Jurkat, Clone E6-1 (cell line): Measurements from ENCODE around the gene ELMO2.
"Not testable (repeated sequence)": the region's sequence is repeated elsewhere in the genome, so short reads cannot be mapped to it uniquely, and the experiment has no call there.

ENCODE experiments used
- DNase-seq: peaks from one replicate; pipeline ENCODE4 v3.0.0-alpha.2; 2011; ENCODE audit warnings: low read depth, low spot score
- H3K4me3 ChIP-seq: 2 replicates; pipeline ENCODE4 v1.5.1; 2011; ENCODE audit warnings: mild to moderate bottlenecking, low read length, control low read depth, moderate library complexity

ELMO2 gene

GRCh38 chr20:46411637-46412036 is 5.2 kb upstream of the ELMO2 start:
- no peak overlapping the region for H3K4me3 ChIP-seq
- no peak for DNase-seq

- no peak overlapping the region for H3K4me3 ChIP-seq
- DNase-seq = no peak
Observed at GRCh38 chr20:46408281-46408731, 1.9 kb upstream of the ELMO2 start.

DNA sequence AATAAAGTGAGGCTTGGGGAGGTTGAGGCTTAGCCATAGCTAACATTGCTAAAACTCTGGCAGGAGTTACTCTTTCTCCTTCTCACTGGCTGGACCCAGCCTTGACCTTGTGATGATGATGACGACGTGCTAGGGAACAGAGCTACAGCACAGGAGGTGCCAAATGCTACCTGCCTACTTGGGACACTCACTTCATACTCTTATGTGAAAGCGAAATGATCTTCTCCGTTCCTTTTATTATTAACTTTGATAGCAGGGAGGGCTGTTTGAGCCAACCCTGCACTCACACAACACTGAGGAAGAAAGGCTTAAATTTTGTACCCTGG is 1.2 kb upstream of the ELMO2 start:
- DNase-seq = no peak

GRCh38 chr20:46406986-46407670 is 713 bp upstream of the ELMO2 start:
- no peak for DNase-seq

More for the DNA sequence above, 1.2 kb upstream of the ELMO2 start:
- no peak overlapping the region for H3K4me3 ChIP-seq

DNA sequence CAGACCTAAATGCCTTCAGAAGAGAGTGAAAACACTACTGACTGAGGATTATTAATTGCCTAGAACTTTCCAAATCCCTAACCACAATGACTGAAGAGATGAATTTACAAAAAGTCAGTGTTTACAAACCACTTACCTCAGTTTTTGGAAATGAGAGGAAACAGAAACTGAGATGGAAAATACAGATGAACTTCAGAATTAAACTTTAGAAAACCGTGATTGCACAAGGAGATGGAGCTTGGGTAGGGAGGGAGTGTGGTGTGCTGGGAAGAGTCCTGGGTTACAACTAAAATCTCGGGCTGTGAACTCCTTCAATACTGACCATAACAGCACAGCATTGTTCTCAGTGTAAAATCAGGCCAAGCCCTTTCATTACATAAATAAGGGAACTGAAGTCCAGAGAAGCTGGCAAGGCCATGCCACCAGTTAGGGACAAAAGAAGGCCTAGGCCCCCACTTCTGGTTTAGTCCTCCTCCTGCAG is 4.0 kb downstream of the ELMO2 start:
- no peak overlapping the region for H3K4me3 ChIP-seq
- DNase-seq = no peak

More at GRCh38 chr20:46406986-46407670, 713 bp upstream of the ELMO2 start:
- peak overlapping the region; percentile 75 for H3K4me3 ChIP-seq

GRCh38 chr20:46401478-46401860 is 4.9 kb downstream of the ELMO2 start:
- no peak for DNase-seq
- peak overlapping the region; percentile 38 for H3K4me3 ChIP-seq

GRCh38 chr20:46400828-46401477 is 5.5 kb downstream of the ELMO2 start:
- peak; percentile 86 for DNase-seq
- H3K4me3 ChIP-seq = peak overlapping the region; percentile 38

- DNase-seq = no peak
- H3K4me3 ChIP-seq = peak overlapping the region; percentile 38
Observed at GRCh38 chr20:46400253-46400652, 6.2 kb downstream of the ELMO2 start.

GRCh38 chr20:46399401-46399800 is 7.0 kb downstream of the ELMO2 start:
- no peak for DNase-seq
- H3K4me3 ChIP-seq = no peak overlapping the region

- H3K4me3 ChIP-seq = no peak overlapping the region
- DNase-seq = no peak
Observed at GRCh38 chr20:46398963-46399362, 7.5 kb downstream of the ELMO2 start.

DNA sequence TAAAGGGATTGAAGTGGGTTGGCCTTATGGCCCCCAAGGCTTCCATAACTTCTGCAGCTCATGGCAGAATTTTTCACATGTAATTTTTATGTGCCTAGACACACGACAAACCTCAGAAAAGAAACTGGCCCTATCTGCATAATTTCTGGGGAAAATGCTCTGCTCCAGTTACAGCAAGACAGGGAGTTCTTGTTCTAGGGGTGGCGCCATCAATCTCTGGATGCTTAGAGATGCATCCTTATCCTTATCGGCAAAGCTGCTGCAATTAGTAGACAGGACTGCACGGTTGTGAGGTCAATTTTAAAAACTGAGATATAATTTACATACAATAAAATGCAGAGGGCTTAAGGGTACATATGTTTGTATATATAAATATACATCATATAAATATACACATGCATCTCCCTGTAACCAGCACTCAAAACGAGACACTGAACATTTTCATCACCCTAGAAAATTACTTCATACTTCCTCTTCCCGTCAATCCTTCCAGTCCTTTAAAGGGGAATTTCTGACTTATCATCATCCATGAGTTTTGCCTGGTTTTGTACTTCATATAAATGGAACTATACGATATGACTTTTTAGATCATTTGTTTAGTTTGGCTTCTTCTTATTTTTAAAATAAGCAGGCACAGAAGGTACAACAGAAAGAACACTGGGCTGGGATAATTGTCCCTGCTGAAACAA is 10.2 kb downstream of the ELMO2 start:
- H3K4me3 ChIP-seq = no peak overlapping the region

GRCh38 chr20:46394872-46395760 is 11.3 kb downstream of the ELMO2 start:
- DNase-seq = no peak
- no peak overlapping the region for H3K4me3 ChIP-seq

More for the DNA sequence above, 10.2 kb downstream of the ELMO2 start:
- DNase-seq = no peak

- no peak overlapping the region for H3K4me3 ChIP-seq
- no peak for DNase-seq
Observed at GRCh38 chr20:46393967-46394366, 12.4 kb downstream of the ELMO2 start.

DNA sequence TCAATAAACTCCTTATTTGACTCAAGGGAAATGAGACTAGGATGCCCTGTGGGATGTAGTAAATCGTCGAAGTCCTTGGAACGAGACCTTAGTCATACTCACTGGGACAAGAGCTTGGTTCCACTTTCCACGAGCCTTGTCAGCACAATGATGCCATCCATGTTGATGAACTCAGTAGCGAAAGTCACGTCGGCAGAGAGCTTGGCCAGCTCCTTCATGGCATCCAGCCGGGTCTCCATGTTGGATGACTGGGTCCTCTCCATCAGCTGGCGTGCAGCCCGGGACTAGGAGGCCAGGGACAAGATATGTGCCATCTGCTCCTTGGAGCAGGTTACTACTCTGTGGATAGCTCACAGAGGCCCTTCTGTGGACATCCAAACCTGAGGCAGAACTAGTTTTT is 17.5 kb downstream of the ELMO2 start:
- H3K4me3 ChIP-seq = no peak overlapping the region
- no peak for DNase-seq

DNA sequence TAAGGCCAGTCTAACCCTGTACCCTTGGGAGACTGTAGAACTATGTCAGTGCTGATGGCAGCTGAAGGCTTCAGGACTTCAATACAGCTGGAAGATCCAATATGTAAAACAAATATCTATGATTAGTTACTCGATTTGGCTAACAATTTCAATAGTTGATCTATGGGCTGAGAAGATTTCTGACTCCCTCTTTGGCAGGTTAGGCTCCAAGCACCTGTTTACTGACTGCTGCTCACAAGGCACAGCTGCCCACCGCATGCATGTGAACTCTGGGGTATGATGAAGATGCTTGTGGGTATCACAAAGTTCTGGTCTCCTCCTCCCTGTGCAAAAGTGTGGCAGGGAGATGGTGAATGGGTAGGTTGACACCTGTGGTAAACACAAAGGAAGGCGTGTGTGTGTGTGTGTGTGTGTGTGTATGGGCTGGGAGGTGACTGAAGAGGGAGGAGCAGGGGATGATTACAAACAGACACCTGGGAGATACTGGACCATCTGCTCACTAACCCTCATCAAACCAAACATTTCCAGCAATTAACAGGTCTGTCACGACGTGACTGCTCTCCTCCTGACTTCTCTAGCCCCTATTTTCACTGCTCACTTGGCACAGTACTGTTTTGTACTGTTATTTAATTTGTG is 18.1 kb downstream of the ELMO2 start:
- no peak for DNase-seq
- no peak overlapping the region for H3K4me3 ChIP-seq

- H3K4me3 ChIP-seq, DNase-seq: not testable (repeated sequence)
Observed at GRCh38 chr20:46387054-46387453, 19.4 kb downstream of the ELMO2 start.

DNA sequence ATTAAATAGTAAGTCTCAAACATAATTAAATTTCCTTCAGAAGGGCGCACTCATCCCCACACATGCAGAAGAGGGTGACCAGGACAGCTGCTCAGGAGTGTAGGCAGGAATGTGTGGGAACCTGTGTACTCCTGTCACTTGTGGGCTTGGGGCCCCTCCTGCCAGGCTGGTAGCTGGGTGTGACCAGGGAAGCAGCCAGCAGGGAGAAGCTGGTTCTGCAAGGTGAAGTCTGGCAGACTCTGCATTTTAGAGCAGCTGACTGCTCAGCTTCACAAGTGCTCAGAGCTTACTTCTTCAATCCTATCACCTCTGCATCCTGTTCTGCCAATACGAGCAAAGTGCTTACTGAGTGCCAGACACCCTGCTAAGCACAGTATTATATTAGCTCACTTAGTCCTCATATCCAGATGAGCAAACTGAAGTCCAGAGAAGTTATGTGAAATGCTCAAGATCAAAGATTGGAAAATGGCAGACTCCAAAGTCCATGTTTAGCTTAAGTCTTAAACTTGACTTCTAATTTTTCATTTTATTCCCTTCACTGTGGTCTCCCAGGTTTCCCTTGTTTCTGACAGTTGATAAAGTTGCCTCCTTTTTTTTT is 27.9 kb downstream of the ELMO2 start:
- H3K4me3 ChIP-seq = no peak overlapping the region
- DNase-seq = no peak

DNA sequence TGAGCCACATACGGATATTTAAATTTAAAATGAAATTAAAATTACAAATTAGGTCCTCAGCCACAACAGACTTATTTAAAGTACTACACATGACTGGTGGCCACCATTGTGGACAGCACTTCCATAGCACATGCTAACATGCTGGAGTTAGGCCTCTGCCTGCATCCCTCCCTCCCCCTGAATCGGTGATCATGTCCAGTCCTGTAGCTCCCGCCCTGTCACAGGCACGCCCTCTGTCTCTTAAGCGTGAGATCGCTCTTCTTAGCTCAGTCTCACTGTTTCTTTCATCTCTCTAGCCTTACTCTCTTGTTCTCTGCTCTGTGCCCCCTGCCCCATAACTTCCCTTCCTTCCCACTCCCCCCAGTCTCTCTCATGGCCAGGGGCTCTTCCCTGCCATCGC is 28.9 kb downstream of the ELMO2 start:
- no peak for DNase-seq
- no peak overlapping the region for H3K4me3 ChIP-seq
